ENCODE results near the gene ASB11.

- TF ChIP-seq CTCF (IDR thresholded peaks at IDR 0.05 in 4 of 5, conservative IDR thresholded peaks at IDR 0.05 in 1 of 5) (no peak), POLR2A (IDR thresholded peaks at IDR 0.05) (no peak)
Measured at GRCh38 chrX:15328131-15328530, 12.7 kb upstream of the ASB11 start.
